ENCODE data around the gene TIMM13.
"Not testable (repeated sequence)": the region's sequence is repeated elsewhere in the genome, so short reads cannot be mapped to it uniquely, and the experiment has no call there.

TIMM13 gene

DNA sequence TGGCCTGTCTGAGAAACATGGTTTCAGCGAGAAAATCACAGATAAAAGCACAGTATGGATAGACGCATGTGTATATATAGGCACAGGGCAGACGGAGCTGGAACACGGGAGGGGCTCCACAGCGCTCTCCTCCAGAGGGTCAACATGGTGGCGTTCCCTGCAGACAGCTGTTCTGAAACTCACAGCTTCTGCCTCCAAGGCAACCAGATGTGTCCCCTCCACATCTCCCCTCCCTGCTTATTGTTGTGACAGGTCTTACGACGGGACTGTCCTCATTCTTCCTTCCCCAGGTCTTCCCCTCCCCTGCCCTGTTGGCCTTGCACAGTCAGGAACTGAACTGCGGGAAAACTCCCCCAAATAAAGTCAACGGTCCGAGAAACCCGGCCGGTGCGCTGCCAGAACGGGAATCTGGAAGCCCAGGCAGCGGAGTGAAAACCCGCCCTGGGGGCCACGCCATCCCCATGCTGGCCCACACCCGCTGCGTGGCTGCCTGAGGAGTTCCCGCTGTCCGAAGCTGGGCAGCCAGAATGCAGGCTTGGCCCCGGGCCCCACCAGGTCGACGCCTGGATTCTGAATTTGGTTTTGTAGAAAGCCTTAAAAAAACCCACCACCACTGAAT, 2.6 kb upstream of the TIMM13 start:
- no peak for DNase-seq

DNA sequence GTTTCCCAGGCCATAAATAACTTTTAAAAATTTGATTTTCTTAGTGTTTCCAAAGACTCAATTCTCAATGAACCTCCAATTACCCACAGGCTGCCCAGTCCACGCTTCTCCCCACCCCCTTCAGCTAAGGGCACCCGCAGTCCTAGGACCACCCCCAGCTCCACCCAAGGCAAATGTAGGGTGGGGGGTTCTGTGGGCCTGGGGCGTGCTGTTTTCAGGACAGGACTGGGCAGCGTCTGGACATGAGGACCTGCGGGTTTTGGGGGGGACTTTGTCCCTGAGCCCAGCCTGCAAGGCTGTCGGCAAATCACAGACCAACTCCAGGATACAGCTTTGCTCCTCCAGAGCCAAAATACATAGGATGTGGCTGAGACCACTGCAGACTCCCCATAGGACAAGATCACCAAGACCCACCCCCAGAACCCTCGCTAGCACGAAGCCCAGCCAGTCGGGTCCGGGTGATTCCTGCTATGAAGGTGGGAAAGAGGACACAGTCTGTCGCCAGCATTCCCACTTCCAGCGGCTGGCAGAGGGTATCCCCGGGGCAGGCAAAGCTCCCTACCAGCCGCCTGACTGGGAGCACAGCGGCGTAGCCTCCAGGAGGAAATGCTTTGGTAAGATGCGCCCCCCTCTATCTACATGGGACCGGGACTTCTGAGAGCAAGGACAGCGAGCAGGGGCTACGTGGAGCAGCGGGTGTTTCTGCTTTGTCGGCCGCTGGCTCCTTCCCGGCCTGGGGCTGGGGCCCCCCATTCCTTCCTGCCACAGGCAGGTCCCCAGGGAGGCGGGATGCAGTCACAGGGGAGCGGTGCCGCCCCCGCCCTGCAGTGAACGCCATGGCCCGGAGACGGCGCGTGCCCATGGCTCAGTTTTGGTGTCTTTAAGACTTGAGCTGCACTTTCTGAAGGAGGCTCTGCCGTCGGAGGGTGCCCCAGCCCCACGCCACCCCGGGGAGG, 1.6 kb upstream of the TIMM13 start:
- no peak for DNase-seq

DNA sequence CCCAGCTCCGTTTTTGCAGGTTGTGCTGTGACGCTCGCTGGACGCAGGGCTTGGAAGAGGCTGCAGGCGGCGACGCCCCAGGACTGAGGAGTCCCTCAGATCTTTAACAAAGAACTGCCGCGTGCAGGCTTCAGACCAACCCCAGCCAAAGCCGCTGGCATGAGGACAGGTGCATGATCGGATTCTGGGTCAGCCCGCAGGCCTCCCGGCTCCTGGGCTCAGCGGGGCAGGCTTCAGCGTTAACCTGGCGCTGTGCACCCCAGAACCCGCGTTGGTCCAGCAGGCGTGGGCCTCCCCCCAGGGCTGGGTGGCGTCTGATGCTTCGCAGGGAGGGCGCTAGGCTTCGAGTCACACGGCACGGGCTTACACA, 920 bp upstream of the TIMM13 start:
- no peak for DNase-seq

DNA sequence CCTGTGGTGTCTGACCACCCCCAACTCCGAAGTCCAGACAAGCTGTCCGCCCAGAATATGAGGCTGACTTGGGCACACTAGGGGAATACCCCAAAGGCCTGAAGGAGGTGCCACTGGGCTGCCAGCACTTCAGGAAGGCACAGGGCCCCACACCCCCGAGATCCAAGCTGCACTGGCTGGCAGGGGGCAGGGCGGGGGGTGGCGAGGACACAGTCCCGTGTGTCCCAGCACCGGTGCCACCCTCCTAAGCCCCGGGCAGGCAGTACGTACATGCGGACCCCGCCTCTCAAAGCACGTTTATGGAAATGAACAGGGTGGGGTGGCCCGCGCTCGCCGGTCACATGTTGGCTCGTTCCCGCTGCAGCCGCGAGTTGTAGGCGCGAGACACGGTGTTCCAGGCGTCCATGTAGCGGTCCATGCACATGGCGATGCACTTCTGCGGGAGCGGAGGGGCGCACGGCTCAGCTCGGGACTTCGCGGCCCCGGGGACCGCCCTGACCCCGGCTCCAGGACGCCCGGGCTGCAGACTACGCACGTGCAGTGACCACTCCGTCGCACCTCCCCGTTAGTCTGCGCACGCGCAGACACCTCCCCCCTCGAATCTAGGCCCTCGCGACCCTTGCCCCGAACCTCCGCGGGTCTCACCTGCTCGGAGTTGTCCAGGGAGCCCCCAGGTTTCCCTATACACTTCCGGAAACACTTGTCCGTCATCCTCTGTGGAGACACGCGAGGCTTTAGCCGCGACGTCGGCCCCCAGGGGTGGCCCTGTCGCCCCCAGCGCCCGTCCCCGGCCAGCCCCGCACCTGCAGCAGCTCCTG, 566 bp downstream of the TIMM13 start:
- peak; percentile 48 for DNase-seq

DNA sequence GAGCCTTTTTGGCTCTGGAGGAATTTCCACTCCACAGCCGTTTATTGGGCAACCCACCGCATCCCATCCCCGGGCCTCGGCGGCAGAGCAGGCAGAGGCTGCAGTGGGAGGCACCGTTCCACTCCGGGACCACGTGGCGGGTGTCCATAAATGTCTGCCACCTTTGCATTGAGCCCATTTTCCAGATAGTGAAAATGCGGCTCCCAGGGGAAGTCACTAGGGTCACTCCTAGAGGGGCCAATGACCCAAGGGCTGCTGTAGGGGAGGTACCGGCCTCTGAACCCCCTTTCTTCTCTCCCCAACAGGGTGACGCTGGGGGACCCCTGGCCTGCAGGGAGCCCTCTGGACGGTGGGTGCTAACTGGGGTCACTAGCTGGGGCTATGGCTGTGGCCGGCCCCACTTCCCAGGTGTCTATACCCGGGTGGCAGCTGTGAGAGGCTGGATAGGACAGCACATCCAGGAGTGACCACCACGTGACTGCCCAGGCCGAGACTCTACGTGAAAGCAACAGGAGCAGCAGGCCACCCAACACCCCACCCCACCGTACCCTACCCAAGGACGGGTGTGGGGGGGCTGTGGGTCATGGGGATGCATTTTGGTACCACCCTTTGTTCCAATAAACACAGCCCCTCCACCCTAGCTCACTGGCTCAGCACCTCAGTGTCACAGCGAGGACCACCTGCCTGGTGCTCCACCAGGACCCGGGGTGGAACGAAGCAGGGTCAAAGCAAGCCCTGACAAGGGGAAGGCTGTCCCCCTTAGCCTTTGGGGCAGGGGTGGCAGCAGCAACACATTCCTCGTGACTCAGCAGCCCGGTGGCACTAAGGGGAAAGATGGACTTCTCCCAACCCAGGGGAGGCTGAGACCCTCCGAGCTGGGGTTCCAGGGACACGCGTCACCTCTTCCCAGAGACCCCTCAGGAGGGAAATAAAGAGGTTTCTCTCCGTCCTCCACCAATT, 1.5 kb downstream of the TIMM13 start:
- DNase-seq = no peak

DNA sequence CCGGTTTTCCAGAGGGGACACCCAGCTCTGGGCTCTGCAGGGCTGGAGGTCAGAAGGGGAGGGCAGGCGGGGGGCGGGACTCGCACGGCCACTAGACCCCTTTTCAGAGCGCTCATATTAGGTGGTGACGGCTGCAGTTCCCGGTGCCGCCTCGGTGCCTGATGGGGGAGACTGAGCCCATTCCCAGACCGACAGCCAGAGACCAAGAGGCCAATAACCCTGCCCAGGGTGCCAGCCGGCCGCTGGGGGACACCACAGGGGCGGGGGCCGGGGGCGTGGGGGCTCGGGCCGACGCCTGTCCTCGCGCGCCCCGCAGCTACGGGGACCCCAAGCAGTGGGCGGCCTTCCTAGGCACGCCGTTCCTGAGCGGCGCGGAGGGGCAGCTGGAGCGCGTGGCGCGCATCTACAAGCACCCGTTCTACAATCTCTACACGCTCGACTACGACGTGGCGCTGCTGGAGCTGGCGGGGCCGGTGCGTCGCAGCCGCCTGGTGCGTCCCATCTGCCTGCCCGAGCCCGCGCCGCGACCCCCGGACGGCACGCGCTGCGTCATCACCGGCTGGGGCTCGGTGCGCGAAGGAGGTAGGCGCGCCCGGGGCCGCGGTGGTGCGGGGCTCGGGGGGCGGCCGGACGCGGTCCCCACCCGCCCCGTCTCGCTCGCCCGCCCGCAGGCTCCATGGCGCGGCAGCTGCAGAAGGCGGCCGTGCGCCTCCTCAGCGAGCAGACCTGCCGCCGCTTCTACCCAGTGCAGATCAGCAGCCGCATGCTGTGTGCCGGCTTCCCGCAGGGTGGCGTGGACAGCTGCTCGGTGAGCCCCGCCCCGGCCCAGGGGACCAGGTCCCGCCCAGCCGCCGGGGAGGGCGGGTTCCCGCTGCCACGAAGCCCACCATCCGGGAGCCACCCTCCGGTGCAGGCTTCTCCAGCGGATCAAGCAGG, 2.4 kb downstream of the TIMM13 start:
- DNase-seq = no peak

DNA sequence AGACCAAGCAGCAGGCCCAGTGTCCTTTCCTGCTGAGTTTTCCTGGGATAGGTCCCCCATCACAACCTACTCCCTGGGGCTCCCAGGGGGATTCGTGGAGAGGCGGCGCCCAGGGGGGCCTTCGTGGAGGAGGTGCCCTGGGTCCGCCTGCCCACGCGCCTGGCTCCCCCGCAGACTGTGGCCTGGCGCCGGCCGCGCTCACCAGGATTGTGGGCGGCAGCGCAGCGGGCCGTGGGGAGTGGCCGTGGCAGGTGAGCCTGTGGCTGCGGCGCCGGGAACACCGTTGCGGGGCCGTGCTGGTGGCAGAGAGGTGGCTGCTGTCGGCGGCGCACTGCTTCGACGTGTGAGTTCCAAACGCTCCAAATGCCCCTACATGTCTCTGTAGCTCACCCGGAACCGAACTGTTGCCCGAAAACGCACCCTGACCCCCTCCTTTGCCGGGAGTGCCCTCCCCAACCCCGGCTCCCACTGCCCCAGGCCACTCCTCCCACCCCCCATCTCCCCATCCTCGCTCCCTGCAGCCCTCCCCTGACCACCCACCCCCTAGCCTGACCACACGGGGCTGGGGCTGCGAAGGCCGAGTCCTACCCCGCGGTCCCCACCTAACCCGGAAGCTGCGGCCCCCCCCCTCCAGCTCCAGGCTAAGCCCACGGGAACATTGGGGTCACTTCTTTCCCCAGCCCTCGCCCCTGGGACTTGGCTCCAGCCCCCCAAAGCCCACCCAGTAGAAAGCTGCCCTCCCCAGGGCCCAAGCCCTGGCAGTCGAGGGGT, 3.3 kb downstream of the TIMM13 start:
- no peak for DNase-seq

DNA sequence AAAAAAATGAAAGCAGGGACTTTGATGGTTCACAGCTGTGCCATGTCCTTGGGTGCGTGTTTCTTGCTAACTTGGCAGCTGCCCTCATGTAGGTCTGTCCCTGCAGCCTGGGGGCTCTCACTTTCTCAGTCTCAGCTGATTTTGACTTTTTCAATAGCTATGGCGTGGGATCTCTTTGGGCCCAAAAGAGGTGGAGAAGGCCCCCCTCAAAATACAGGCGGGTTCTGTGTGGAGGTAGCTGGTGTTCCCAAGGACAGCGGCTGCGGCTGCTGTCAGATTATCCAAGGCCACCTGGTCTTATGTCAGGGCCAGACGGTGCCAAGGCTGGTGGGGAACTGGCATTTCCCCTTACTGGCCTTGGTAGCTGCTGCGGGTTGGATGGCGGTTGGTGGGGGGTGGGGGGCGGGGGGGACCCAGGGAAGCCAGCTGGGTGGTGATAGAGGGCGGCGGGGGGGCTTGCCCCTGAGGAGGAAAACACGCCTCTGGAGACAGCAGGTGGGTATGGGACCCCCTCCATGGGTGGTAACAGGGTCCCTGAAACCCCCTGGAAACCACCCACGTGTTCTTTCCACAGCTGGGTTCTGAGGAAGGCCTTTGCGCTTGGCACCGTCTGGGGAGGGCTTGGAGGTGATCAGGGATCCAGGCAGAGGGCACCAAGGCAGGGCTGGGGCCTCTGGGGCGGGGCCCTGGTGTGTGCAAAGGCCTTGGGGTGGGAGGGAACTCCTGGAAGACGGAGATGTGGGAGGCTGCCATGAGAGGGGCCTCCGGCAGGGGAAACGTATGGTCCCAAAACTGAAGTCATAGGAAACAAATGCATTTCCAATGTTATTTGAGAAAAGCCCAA, 4.1 kb downstream of the TIMM13 start:
- DNase-seq = no peak

DNA sequence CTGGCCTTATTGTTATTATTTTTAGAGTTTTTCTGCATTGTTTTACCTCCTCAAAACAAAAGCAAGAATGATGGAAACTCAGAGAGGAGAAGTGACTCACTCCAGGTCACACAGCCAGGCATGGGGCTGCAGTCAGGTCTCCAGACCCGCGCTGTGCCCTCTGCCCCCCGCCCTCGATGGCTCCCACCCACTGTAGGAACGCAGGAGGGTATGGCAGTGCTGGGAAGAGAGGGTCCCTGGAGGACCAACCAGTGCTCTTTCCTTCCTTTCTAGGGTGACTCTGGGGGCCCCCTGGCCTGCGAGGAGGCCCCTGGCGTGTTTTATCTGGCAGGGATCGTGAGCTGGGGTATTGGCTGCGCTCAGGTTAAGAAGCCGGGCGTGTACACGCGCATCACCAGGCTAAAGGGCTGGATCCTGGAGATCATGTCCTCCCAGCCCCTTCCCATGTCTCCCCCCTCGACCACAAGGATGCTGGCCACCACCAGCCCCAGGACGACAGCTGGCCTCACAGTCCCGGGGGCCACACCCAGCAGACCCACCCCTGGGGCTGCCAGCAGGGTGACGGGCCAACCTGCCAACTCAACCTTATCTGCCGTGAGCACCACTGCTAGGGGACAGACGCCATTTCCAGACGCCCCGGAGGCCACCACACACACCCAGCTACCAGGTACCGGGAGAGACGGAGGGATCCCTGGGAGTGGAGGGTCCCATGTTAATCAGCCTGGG, 5.6 kb downstream of the TIMM13 start:
- DNase-seq = no peak

DNA sequence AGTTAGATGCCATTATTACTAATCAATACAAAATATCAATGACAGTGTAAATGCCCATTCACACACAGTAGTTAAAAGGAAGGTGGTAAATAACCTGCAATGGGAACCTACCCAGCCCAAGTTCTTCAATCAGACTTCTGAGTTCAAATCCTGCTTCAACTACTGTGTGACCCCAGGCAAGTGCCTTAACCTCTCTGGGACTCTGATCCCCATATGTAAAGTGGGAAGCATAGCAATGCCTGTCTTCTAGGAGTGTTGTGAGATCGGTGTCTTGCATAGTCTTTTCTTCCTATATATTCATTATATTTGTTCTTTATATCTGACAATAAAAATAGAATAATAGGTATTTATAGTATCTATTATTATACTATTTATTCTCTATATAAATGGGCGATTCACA, 6.9 kb downstream of the TIMM13 start:
- DNase-seq = no peak

DNA sequence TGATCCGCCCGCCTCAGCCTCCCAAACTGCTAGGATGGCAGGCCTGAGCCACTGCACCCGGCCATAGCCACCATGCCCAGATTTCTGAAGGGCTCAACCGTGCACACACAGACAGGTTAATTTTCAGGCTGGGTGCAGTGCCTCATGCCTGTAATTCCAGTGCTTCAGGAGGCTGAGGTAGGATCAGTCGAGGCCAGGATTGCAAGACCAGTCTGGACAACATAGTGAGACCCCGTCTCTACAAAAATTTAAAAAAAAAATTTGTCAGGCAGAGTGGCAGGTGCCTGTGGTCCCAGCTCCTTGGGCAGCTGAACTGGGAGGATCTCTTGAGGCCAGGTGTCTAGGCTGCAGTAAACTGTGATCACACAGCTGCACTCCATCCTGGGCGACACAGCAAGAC, 7.6 kb downstream of the TIMM13 start:
- no peak for DNase-seq

DNA sequence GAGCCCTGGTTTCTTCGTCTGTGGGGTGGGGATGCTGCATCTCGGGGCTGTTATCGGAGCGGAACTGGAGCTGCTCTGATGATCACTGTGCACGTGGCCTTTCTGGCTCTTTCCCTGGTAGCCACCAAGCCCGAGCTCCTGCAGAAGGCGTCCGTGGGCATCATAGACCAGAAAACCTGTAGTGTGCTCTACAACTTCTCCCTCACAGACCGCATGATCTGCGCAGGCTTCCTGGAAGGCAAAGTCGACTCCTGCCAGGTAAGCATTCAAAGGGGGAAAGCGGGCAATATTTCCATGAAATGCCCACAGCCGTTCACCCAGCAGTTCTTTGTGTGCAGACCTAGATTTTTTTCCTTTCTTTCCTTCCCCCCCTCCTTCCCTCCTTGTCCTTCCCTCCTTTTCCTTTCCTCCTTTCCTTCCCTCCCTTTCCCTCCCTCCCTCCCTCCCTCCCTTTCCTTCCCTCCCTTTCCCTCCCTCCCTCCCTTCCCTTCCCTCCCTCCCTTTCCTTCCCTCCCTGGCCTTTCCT, 9.4 kb downstream of the TIMM13 start:
- no peak for DNase-seq

DNA sequence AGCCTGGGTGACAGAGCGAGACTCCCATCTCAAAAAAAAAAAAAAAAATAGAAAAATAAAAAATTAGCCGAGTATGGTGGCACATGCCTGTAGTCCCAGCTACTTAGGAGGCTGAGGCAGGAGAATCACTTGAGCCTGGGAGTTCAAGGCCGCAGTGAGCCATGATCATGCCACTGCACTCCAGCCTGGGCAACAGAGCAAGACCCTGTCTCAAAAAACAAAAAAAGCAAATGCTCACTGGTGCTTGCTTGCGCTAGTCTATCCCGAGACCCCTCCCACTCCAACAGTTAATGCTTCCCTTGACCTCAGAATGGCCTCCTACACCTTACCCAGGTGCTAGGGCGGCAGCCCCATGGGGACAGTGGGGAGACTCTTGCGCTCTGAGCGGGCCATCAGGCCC, 9.9 kb downstream of the TIMM13 start:
- not testable (repeated sequence) for DNase-seq

DNA sequence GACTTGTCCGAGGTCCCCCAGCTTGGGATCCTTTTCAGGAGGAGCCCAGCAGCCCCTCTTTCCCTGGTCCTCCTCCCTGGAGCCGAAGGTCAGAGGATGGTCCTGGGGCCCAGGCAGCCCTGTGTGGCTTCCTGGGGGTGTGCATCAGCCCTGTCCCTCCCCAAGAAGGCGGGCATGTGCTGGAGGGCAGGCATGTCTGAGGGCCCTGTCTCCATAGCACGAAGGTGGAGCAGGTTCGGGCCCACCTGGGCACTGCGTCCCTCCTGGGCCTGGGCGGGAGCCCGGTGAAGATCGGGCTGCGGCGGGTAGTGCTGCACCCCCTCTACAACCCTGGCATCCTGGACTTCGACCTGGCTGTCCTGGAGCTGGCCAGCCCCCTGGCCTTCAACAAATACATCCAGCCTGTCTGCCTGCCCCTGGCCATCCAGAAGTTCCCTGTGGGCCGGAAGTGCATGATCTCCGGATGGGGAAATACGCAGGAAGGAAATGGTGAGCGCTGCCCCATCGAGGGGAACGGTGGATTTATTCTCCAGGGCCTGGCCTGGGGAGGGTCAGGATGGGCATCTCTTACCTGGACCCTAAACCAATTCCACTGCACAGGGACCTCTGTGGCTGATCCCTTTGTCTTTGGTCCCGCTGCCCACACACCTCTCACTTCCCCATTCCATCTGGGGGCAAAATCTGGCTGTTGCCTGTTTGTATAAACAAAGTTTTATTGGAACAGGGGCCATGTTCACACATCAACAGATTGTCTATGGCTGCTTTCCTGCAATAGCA, 10.9 kb downstream of the TIMM13 start:
- no peak for DNase-seq

DNA sequence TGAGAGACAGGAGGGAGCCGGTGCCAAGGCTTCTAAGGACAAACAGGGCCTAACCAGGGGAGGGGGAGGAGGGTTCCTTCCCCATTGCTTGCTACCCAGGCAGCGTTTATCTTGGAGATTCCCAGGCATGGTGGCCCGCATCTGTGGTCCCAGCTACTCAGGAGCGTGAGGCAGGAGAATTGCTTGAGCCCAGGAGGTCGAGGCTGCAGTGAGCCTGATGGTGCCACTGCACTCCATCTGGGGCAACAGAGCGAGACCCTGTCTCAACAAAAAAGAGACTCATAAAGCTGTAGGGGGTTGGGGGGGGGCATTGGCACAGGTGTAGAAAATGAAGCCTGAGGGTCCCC, 11.4 kb downstream of the TIMM13 start:
- DNase-seq = no peak

DNA sequence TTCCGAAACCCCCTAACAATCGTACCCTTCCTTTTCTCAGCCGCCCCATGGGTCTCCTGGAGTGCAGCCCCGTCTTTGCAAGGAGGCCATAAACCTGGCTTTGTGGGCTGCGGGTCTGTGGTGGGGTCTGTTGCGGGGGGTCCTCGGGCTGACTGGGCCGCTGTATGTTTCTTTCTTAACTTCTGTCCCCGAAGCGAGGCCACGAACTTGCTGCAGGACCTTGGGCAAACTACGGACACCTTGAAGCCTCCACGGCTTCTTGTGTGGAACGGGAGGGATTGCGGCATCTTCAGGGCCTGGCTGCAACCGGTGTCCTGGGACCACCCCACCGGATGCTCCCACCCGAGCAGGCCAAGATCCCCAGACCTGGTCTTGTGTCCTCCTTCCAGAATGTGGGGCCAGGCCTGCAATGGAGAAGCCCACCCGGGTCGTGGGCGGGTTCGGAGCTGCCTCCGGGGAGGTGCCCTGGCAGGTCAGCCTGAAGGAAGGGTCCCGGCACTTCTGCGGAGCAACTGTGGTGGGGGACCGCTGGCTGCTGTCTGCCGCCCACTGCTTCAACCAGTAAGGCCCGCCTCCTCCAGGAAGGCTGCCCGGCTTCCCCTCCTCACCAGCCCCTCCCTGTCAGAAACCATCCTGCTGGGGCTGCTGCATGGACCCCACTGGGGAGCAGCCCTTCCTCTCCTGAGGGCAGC, 12.0 kb downstream of the TIMM13 start:
- DNase-seq = no peak

DNA sequence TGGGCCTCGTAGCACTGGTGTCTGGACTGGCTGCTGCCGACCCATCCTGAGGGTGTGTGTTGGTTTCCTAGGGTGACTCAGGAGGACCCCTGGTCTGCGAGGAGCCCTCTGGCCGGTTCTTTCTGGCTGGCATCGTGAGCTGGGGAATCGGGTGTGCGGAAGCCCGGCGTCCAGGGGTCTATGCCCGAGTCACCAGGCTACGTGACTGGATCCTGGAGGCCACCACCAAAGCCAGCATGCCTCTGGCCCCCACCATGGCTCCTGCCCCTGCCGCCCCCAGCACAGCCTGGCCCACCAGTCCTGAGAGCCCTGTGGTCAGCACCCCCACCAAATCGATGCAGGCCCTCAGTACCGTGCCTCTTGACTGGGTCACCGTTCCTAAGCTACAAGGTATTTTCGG, 13.8 kb downstream of the TIMM13 start:
- no peak for DNase-seq
